ENCODE data around the gene MTCL3.

Gene MTCL3

GRCh38 chr6:127464881-127465459, 54.2 kb downstream of the MTCL3 start:
- peaks cover 3 to 61% (median 53%) of the 10 kb centered on the region in 4 donors for H3K4me1 ChIP-seq
- no peaks in the 10 kb centered on the region for H3K36me3 ChIP-seq
- H3K27ac ChIP-seq (replicated peaks in 1 of 4): peak overlapping the region; percentile 70 to 83 (median 76)
- H3K4me3 ChIP-seq: no peak overlapping the region
- no peaks in the 10 kb centered on the region for H3K27me3 ChIP-seq
- no peak for DNase-seq (ENCODE audit: extremely low spot score)
- intact Hi-C loops (cut with DNase I): loop anchor here (5.0 kb wide), 2 partner anchors 123 to 163 kb away; partner anchors contain the start of gene ECHDC1
- 45% methylated on average over 3 of the region's 3 CpGs for WGBS
- TF ChIP-seq POLR2AphosphoS5 (IDR thresholded peaks at IDR 0.05) (no peak), POLR2A (IDR thresholded peaks at IDR 0.05; ENCODE audit: low read depth) (no peak), CTCF (IDR thresholded peaks at IDR 0.05) (peak; percentile 76 to 87 (median 81)), EP300 (IDR thresholded peaks at IDR 0.05) (no peak)
- H3K9me3 ChIP-seq: no peaks in the 10 kb centered on the region

- peak overlapping the region; percentile 70 to 83 (median 76) for H3K27ac ChIP-seq (replicated peaks in 1 of 4)
- WGBS: 37% methylated on average over 6 of the region's 6 CpGs
These were observed 54.8 kb downstream of the MTCL3 start for GRCh38 chr6:127464161-127464880.

GRCh38 chr6:127463056-127463455, 56.1 kb downstream of the MTCL3 start:
- DNase-seq (ENCODE audit: extremely low spot score): no peak
- TF ChIP-seq POLR2A (IDR thresholded peaks at IDR 0.05; ENCODE audit: low read depth) (no peak), EP300 (IDR thresholded peaks at IDR 0.05) (no peak), CTCF (IDR thresholded peaks at IDR 0.05) (no peak), POLR2AphosphoS5 (IDR thresholded peaks at IDR 0.05) (no peak)
- Histone ChIP-seq H3K4me3 (no peak overlapping the region), H3K4me1 (peaks cover 3 to 60% (median 49%) of the 10 kb centered on the region in 4 donors), H3K27me3 (no peaks in the 10 kb centered on the region), H3K36me3 (no peaks in the 10 kb centered on the region), H3K9me3 (no peaks in the 10 kb centered on the region), H3K27ac (replicated peaks in 1 of 4) (peak overlapping the region; percentile 70 to 83 (median 76))
- intact Hi-C loops (cut with DNase I): loop anchor here (2.0 to 5.0 kb wide), 2 partner anchors 76 to 121 kb away; partner anchors contain the start of gene ECHDC1
- 37% methylated on average over 5 of the region's 5 CpGs for WGBS

More at GRCh38 chr6:127464161-127464880, 54.8 kb downstream of the MTCL3 start:
- no peaks in the 10 kb centered on the region for H3K27me3 ChIP-seq
- H3K36me3 ChIP-seq: no peaks in the 10 kb centered on the region
- intact Hi-C loops (cut with DNase I): loop anchor here (5.0 kb wide), 1 partner anchor 122 kb away; the partner anchor contains the start of gene ECHDC1
- DNase-seq (ENCODE audit: extremely low spot score): no peak
- no peak overlapping the region for H3K4me3 ChIP-seq
- peaks cover 3 to 65% (median 56%) of the 10 kb centered on the region in 4 donors for H3K4me1 ChIP-seq
- no peak for TF ChIP-seq POLR2AphosphoS5 (IDR thresholded peaks at IDR 0.05)
- TF ChIP-seq POLR2A (IDR thresholded peaks at IDR 0.05; ENCODE audit: low read depth): no peak
- TF ChIP-seq EP300 (IDR thresholded peaks at IDR 0.05): no peak
- TF ChIP-seq CTCF (IDR thresholded peaks at IDR 0.05): no peak
- H3K9me3 ChIP-seq: no peaks in the 10 kb centered on the region

- TF ChIP-seq POLR2A (IDR thresholded peaks at IDR 0.05; ENCODE audit: low read depth): no peak
- peak in 2 of 3 experiments; percentile 9 to 16 for TF ChIP-seq CTCF (IDR thresholded peaks at IDR 0.05)
- intact Hi-C loops (cut with DNase I): loop anchor here (2.0 to 5.0 kb wide), 2 partner anchors 76 to 120 kb away; partner anchors contain the start of gene ECHDC1
- WGBS: 77% methylated on average over 2 of the region's 2 CpGs
- no peaks in the 10 kb centered on the region for H3K9me3 ChIP-seq
- no peaks in the 10 kb centered on the region for H3K27me3 ChIP-seq
- H3K27ac ChIP-seq (replicated peaks in 1 of 4): peak overlapping the region; percentile 70 to 83 (median 76)
- no peaks in the 10 kb centered on the region for H3K36me3 ChIP-seq
- no peak for DNase-seq (ENCODE audit: extremely low spot score)
- no peak overlapping the region for H3K4me3 ChIP-seq
- peaks cover 3 to 67% (median 53%) of the 10 kb centered on the region in 4 donors for H3K4me1 ChIP-seq
These were observed 56.8 kb downstream of the MTCL3 start for GRCh38 chr6:127462376-127462775.

Measured in esophagus muscularis mucosa (tissue), 4 donors.